Dedifferentiated amniotic fluid mesenchymal stem cell (primary cell): Measurements from ENCODE around the gene OR52E5.

Source experiments
- DNase-seq: peaks from one replicate; pipeline ENCODE4 v3.0.0-alpha.2; 2016; ENCODE audit errors: extremely low spot score

OR52E5 gene

DNA sequence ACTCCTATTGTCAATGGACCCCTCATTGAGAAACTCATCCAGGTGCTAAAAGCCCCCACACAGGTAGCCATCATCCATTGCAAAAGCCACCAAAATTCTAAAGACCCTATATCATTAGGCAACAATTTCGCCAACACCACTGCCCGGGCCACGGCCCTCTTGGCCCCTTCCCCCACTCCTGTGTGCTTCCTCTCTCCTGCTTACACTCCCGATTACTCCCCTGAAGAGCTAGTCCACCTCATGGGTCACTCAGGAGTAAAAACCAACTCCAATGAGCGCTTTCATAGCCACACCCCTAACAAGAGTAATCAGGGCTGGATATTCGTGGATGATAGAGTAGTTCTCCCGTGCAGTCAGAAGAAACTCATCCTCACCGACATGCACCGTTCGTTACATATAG, 40.1 kb downstream of the OR52E5 start:
- no peak for DNase-seq

DNA sequence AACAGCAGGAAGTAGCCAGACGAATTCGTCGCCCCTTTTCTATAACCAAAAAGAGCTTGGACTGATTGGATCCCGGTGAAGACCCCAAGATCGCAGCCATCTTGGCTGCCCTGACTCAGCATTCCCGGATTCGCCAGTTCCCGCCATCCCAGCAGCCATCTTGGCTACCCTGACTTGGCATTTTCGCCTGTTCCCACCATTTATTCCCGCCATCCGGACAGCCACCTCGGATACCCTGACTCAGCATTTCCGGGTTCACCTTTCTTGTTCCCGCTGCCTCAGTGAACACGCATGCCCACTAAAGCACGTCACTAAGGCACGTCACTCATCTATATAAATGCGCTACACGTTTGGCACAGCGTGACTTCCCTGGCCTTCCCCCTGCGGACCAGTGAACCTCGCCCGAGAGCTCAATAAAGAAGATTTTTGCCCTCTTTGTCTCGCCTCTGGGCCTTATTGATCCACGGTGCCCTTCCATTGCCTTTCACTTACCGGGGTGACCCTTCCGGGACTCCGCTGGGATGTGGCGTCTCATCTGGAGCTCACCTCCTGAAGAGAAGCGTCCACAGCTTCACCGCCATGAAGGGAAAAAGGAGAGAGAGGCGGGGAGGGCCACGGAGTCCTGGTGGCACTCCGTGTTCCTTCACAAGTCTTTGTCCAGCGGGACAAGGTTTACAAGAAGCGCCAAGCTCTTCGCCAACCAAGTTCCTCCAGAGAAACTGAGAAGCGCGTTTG, 45.0 kb downstream of the OR52E5 start:
- no peak for DNase-seq

DNA sequence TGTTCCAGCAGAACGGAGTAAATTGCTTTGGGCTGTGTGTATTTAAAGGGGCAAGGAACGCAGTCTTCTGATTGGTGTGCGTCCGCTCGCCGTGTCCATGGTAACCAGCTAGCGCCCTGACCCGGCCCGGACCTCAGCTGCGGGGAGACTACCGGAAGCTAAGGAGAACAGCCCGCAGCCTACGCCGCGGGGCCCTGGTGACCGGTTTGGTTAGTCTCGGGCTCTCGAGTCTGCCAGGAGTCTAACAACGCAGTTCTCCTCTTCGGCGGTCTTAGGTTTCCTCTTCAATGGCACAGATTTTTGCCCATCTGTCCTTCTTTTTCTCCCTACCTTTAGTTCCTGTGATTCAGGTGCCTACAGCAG, 45.6 kb downstream of the OR52E5 start:
- DNase-seq = no peak

DNA sequence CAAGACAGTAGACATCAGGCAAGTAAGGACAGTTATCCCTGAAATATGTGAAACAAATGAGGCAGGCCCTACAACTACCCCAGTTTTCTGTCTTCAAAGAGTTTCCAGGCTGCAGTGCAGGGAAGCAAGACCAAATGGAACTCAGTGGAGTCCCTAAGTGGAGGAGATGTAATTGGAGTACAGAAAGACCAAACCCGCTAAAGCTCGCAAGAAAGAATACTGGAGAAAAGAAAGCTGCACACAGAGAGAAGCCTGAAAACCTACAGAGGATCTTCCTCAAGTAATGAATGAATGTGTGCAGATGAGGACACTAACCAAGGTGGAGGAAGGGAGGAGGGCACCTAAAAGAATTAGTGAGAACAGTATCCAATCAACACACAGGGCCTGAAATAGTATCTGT, 47.7 kb downstream of the OR52E5 start:
- no peak for DNase-seq

DNA sequence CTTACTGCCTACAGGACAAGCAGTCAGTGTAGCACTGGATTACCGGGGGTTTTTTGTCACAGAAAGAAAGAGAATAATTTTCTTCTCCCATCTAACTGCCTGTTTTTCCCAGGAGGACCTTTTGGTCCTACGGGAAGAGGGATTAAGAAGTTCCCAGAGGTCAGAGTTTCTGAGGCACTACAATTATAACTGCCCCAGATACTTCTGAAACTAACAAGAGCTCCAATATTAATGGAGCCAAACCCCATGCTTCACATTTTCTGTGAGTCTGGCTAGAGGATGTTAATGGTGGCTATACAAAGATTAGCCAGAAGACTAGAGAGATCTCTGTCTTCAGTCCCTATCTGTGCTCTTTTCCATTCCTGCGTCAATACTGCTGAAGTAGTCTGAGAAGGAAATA, 48.9 kb downstream of the OR52E5 start, which contains the start of gene OR56A3:
Gene OR56A3, plus strand, starts transcription at position 301 of the 400 bp plus-strand sequence. CDS start 5,096 bp downstream, outside the sequence.
- DNase-seq = no peak
